Stimulated activated CD4-positive, alpha-beta T cell treated with anti-CD3 and anti-CD28 coated beads, Interleukin-1b, Interleukin-23, amount 100 ng/mL, for 1 hour (primary cell): ENCODE data around the gene SNX1.
A peak's percentile ranks its signal among the peaks of the same experiment; 100 is the strongest.
"Not testable (repeated sequence)": the region's sequence is repeated elsewhere in the genome, so short reads cannot be mapped to it uniquely, and the experiment has no call there.

Source experiments
- DNase-seq, 2 donors: peaks; one replicate each; pipeline ENCODE4 v3.0.0-alpha.2; 2020; ENCODE audit warnings: low read depth in 2 of 2

Gene SNX1

GRCh38 chr15:64095795-64096667 is at the start of gene SNX1:
SNX1 (plus strand) TSS chr15:64095982; CDS start chr15:64096014, 32 bp downstream.
- peak; percentile 85 to 99 for DNase-seq

- DNase-seq: peak; percentile 46 to 49
Observed at GRCh38 chr15:64046421-64047153, 49.2 kb upstream of the SNX1 start, which contains the start of gene DAPK2. DAPK2 (minus strand) TSS chr15:64046485; CDS start chr15:64040261, 6,224 bp downstream.

- DNase-seq: no peak
Observed at GRCh38 chr15:64048781-64049460, 46.9 kb upstream of the SNX1 start.

GRCh38 chr15:64050281-64051092 is 45.3 kb upstream of the SNX1 start:
- DNase-seq: no peak

GRCh38 chr15:64051093-64051402 is 44.7 kb upstream of the SNX1 start:
- no peak for DNase-seq

- DNase-seq: no peak
Observed at GRCh38 chr15:64051407-64052259, 44.1 kb upstream of the SNX1 start.

- DNase-seq: no peak
Observed at GRCh38 chr15:64052925-64053491, 42.8 kb upstream of the SNX1 start.

GRCh38 chr15:64053674-64054073 is 42.1 kb upstream of the SNX1 start:
- DNase-seq: not testable (repeated sequence)

GRCh38 chr15:64058279-64058678 is 37.5 kb upstream of the SNX1 start:
- DNase-seq: no peak

GRCh38 chr15:64059104-64059503 is 36.7 kb upstream of the SNX1 start:
- DNase-seq: not testable (repeated sequence)

- DNase-seq: no peak
Observed at GRCh38 chr15:64060716-64061115, 35.1 kb upstream of the SNX1 start.

- DNase-seq: no peak
Observed at GRCh38 chr15:64066451-64066850, 29.3 kb upstream of the SNX1 start.

- peak; percentile 23 to 46 for DNase-seq
Observed at GRCh38 chr15:64067564-64068030, 28.2 kb upstream of the SNX1 start.

GRCh38 chr15:64068133-64068532 is 27.6 kb upstream of the SNX1 start:
- DNase-seq: no peak

- no peak for DNase-seq
Observed at GRCh38 chr15:64070106-64070505, 25.7 kb upstream of the SNX1 start.

- DNase-seq: no peak
Observed at GRCh38 chr15:64070965-64071851, 24.6 kb upstream of the SNX1 start.

- no peak for DNase-seq
Observed at GRCh38 chr15:64071931-64072765, 23.6 kb upstream of the SNX1 start.

GRCh38 chr15:64072812-64073211 is 23.0 kb upstream of the SNX1 start:
- no peak for DNase-seq
